ENCODE data around the gene TMEM45A. TPM values are rescaled to one million over a fixed set of nuclear protein-coding genes. Genes with fewer than 3 reads are reported as not detected.

Gene TMEM45A
- total RNA-seq, 1 experiment from 2014 or later = 6.6 TPM

DNA sequence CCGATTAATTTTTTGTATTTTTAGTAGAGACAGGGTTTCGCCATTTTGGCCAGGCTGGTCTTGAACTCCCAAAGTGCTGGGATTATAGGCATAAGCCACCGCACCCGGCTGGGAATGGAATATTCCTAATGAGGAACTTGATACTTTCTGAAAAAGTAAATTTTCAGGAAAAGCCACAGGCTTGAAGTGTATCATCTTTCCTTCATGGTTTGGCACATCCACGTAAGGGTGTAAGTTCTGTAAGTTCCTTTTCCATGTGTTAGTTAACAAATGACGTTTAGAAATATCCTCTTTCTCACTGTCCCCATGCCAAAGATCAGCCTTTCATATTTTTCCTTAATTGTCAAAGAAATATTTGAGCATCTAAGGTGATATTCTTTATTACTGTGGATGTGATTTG, 24.9 kb downstream of the TMEM45A start:
- no peak for ATAC-seq
- Mint-ChIP-seq H3K27ac (no peak overlapping the region), H3K4me1 (no peaks in the 10 kb centered on the region), H3K27me3 (ENCODE audit: low read depth) (no peaks in the 10 kb centered on the region; the same call in 1 of the 2 replicates), H3K36me3 (0 out of 2 replicates have a peak, but pooled peaks cover 6% of the 10 kb centered on the region), H3K4me3 (no peak overlapping the region), H3K9me3 (peaks cover 4% of the 10 kb centered on the region)
- POLR2A ChIA-PET = no interaction called here
- DNase-seq (ENCODE audit: low spot score) = no peak
- TF ChIP-seq, protein P1, sequence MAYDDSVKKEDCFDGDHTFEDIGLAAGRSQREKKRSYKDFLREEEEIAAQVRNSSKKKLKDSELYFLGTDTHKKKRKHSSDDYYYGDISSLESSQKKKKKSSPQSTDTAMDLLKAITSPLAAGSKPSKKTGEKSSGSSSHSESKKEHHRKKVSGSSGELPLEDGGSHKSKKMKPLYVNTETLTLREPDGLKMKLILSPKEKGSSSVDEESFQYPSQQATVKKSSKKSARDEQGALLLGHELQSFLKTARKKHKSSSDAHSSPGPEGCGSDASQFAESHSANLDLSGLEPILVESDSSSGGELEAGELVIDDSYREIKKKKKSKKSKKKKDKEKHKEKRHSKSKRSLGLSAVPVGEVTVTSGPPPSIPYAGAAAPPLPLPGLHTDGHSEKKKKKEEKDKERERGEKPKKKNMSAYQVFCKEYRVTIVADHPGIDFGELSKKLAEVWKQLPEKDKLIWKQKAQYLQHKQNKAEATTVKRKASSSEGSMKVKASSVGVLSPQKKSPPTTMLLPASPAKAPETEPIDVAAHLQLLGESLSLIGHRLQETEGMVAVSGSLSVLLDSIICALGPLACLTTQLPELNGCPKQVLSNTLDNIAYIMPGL (CRISPR knock-in tag; IDR thresholded peaks at IDR 0.05) = no peak
- TF ChIP-seq ZNF425 (CRISPR knock-in tag; conservative IDR thresholded peaks at IDR 0.05) (no peak), ZSCAN18 (CRISPR knock-in tag; IDR thresholded peaks at IDR 0.05) (no peak), GRHL2 (CRISPR knock-in tag; IDR thresholded peaks at IDR 0.05; ENCODE audit: insufficient replicate concordance, severe bottlenecking) (no peak), RELA (CRISPR knock-in tag; IDR thresholded peaks at IDR 0.05; ENCODE audit: borderline replicate concordance) (no peak), TEAD1 (CRISPR knock-in tag; IDR thresholded peaks at IDR 0.05) (no peak), SP1 (CRISPR knock-in tag; conservative IDR thresholded peaks at IDR 0.05) (no peak), NFE2L1 (CRISPR knock-in tag; IDR thresholded peaks at IDR 0.05) (no peak), NR1H2 (CRISPR knock-in tag; IDR thresholded peaks at IDR 0.05) (no peak), ZNF121 (CRISPR knock-in tag; IDR thresholded peaks at IDR 0.05) (no peak), FOXJ3 (CRISPR knock-in tag; IDR thresholded peaks at IDR 0.05; ENCODE audit: borderline replicate concordance) (no peak), MYBL2 (CRISPR knock-in tag; IDR thresholded peaks at IDR 0.05) (no peak), ZBTB21 (CRISPR knock-in tag; IDR thresholded peaks at IDR 0.05; ENCODE audit: borderline replicate concordance) (no peak), AR (CRISPR knock-in tag; IDR thresholded peaks at IDR 0.05) (no peak), TP53 (CRISPR knock-in tag; IDR thresholded peaks at IDR 0.05) (no peak), ESRRA (CRISPR knock-in tag; IDR thresholded peaks at IDR 0.05; ENCODE audit: borderline replicate concordance) (no peak)
- TF ChIP-seq, protein P2, sequence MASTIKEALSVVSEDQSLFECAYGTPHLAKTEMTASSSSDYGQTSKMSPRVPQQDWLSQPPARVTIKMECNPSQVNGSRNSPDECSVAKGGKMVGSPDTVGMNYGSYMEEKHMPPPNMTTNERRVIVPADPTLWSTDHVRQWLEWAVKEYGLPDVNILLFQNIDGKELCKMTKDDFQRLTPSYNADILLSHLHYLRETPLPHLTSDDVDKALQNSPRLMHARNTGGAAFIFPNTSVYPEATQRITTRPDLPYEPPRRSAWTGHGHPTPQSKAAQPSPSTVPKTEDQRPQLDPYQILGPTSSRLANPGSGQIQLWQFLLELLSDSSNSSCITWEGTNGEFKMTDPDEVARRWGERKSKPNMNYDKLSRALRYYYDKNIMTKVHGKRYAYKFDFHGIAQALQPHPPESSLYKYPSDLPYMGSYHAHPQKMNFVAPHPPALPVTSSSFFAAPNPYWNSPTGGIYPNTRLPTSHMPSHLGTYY (CRISPR knock-in tag; IDR thresholded peaks at IDR 0.05) = no peak
- CTCF ChIA-PET = no interaction called here

DNA sequence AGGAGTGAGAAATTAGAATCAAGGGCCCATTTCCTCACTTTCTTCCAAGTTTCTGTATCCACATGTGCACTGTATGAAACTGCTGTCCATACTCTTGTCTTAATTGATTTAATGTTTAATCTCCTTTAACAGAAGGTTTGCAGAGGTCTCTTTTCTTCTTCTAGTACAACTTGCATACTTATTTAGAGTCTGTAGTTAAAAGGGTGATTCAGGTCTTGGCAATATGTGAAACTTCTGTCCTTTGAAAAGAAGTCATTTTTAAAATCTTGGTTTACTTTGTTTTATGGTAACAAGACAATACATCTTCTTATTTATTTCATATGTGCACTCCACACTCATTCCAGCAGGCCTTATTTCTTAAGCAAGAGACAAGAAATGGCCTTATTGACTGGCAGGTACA, 25.8 kb downstream of the TMEM45A start:
- CTCF ChIA-PET = no interaction called here
- Mint-ChIP-seq H3K4me3 (no peak overlapping the region), H3K27me3 (ENCODE audit: low read depth) (no peaks in the 10 kb centered on the region; the same call in 1 of the 2 replicates)
- TF ChIP-seq ZNF425 (CRISPR knock-in tag; conservative IDR thresholded peaks at IDR 0.05) (no peak), ATF1 (CRISPR knock-in tag; IDR thresholded peaks at IDR 0.05) (no peak), ZNF121 (CRISPR knock-in tag; IDR thresholded peaks at IDR 0.05) (no peak), ELF4 (CRISPR knock-in tag; IDR thresholded peaks at IDR 0.05; ENCODE audit: low read depth) (no peak), AFF4 (CRISPR knock-in tag; IDR thresholded peaks at IDR 0.05; ENCODE audit: borderline replicate concordance) (no peak)

More for the DNA sequence above, 25.8 kb downstream of the TMEM45A start:
- peaks cover 6% of the 10 kb centered on the region for H3K9me3 Mint-ChIP-seq
- H3K36me3 Mint-ChIP-seq = peaks cover 9% of the 10 kb centered on the region; the same call in 1 of the 2 replicates
- DNase-seq (ENCODE audit: low spot score) = no peak
- no peak overlapping the region for H3K27ac Mint-ChIP-seq
- POLR2A ChIA-PET = no interaction called here
- ATAC-seq = no peak
- H3K4me1 Mint-ChIP-seq = no peaks in the 10 kb centered on the region
